Mucosa of stomach (tissue), 1 donor: ENCODE data around the gene NSMCE4A.
A peak's percentile ranks its signal among the peaks of the same experiment; 100 is the strongest.
"Not testable (repeated sequence)": the region's sequence is repeated elsewhere in the genome, so short reads cannot be mapped to it uniquely, and the experiment has no call there.

Source experiments
- H3K27me3 ChIP-seq: one replicate; pipeline ENCODE4 v1.7.0; 2013; ENCODE audit warnings: mild to moderate bottlenecking, low read length; ENCODE audit not compliant: control insufficient read depth, insufficient read depth
- H3K36me3 ChIP-seq: one replicate; pipeline ENCODE4 v1.7.0; 2013; ENCODE audit warnings: low read length; ENCODE audit not compliant: control insufficient read depth, insufficient read depth
- H3K4me1 ChIP-seq: one replicate; pipeline ENCODE4 v1.7.0; 2013; ENCODE audit warnings: mild to moderate bottlenecking, low read length; ENCODE audit not compliant: control insufficient read depth, insufficient read depth
- H3K4me3 ChIP-seq: one replicate; pipeline ENCODE4 v1.7.0; 2013; ENCODE audit warnings: low read length
- H3K9ac ChIP-seq: one replicate; pipeline ENCODE4 v1.7.0; 2013; ENCODE audit warnings: mild to moderate bottlenecking, low read length, moderate library complexity
- H3K9me3 ChIP-seq: one replicate; pipeline ENCODE4 v1.7.0; 2013; ENCODE audit warnings: mild to moderate bottlenecking, low read length, moderate library complexity; ENCODE audit not compliant: control insufficient read depth
- donor health status: Pancreatic carcinoma.

The NSMCE4A gene

GRCh38 chr10:121974535-121975294, at the start of gene NSMCE4A:
Gene NSMCE4A, minus strand, starts transcription at chr10:121975217. Its CDS starts 52 bp downstream, at chr10:121975165.
- Histone ChIP-seq H3K4me1 (peaks cover 5% of the 10 kb centered on the region), H3K9me3 (no peaks in the 10 kb centered on the region), H3K9ac (peak within 1 kb of the TSS; percentile 99), H3K4me3 (peak within 1 kb of the TSS; percentile 89), H3K36me3 (no peaks in the 10 kb centered on the region), H3K27me3 (no peaks in the 10 kb centered on the region)

GRCh38 chr10:122023257-122023656, 48.2 kb upstream of the NSMCE4A start:
- not testable (repeated sequence) for H3K9me3 ChIP-seq, H3K9ac ChIP-seq, H3K27me3 ChIP-seq, H3K4me3 ChIP-seq, H3K36me3 ChIP-seq
- peaks cover 24% of the 10 kb centered on the region for H3K4me1 ChIP-seq

- H3K27me3 ChIP-seq: no peaks in the 10 kb centered on the region
- H3K9me3 ChIP-seq: no peaks in the 10 kb centered on the region
- no peak overlapping the region for H3K4me3 ChIP-seq
- H3K36me3 ChIP-seq: no peaks in the 10 kb centered on the region
- no peak overlapping the region for H3K9ac ChIP-seq
- H3K4me1 ChIP-seq: peaks cover 24% of the 10 kb centered on the region
These were observed 47.3 kb upstream of the NSMCE4A start for GRCh38 chr10:122022276-122022675.

- no peak overlapping the region for H3K4me3 ChIP-seq
- H3K9me3 ChIP-seq: no peaks in the 10 kb centered on the region
- H3K36me3 ChIP-seq: no peaks in the 10 kb centered on the region
- peak overlapping the region; percentile 6 for H3K9ac ChIP-seq
- H3K4me1 ChIP-seq: peaks cover 24% of the 10 kb centered on the region
- H3K27me3 ChIP-seq: no peaks in the 10 kb centered on the region
These were observed 46.8 kb upstream of the NSMCE4A start for GRCh38 chr10:122021828-122022227.

- Histone ChIP-seq H3K4me1 (peaks cover 24% of the 10 kb centered on the region), H3K9ac (peak overlapping the region; percentile 6), H3K36me3 (no peaks in the 10 kb centered on the region), H3K4me3 (no peak overlapping the region), H3K27me3 (no peaks in the 10 kb centered on the region), H3K9me3 (no peaks in the 10 kb centered on the region)
These were observed 46.4 kb upstream of the NSMCE4A start for GRCh38 chr10:122021379-122021778.

- peaks cover 26% of the 10 kb centered on the region for H3K4me1 ChIP-seq
- H3K9me3 ChIP-seq: no peaks in the 10 kb centered on the region
- no peaks in the 10 kb centered on the region for H3K27me3 ChIP-seq
- H3K9ac ChIP-seq: peak overlapping the region; percentile 95
- no peaks in the 10 kb centered on the region for H3K36me3 ChIP-seq
- H3K4me3 ChIP-seq: peak overlapping the region; percentile 3
These were observed 45.2 kb upstream of the NSMCE4A start for GRCh38 chr10:122020226-122020625.

- H3K36me3 ChIP-seq: no peaks in the 10 kb centered on the region
- no peaks in the 10 kb centered on the region for H3K27me3 ChIP-seq
- peak overlapping the region; percentile 95 for H3K9ac ChIP-seq
- H3K4me3 ChIP-seq: peak overlapping the region; percentile 3
- peaks cover 33% of the 10 kb centered on the region for H3K4me1 ChIP-seq
- no peaks in the 10 kb centered on the region for H3K9me3 ChIP-seq
These were observed 44.5 kb upstream of the NSMCE4A start for GRCh38 chr10:122019414-122019975.

- Histone ChIP-seq H3K9me3 (no peaks in the 10 kb centered on the region), H3K27me3 (no peaks in the 10 kb centered on the region), H3K4me3 (peak overlapping the region; percentile 64), H3K36me3 (no peaks in the 10 kb centered on the region), H3K9ac (peak overlapping the region; percentile 95), H3K4me1 (peaks cover 35% of the 10 kb centered on the region)
These were observed 44.0 kb upstream of the NSMCE4A start for GRCh38 chr10:122018951-122019413.

GRCh38 chr10:122018491-122018890, 43.5 kb upstream of the NSMCE4A start:
- Histone ChIP-seq H3K27me3 (no peaks in the 10 kb centered on the region), H3K36me3 (no peaks in the 10 kb centered on the region), H3K4me1 (peaks cover 38% of the 10 kb centered on the region), H3K4me3 (peak overlapping the region; percentile 64), H3K9ac (peak overlapping the region; percentile 95), H3K9me3 (no peaks in the 10 kb centered on the region)

GRCh38 chr10:122017926-122018325, 42.9 kb upstream of the NSMCE4A start:
- Histone ChIP-seq H3K4me1 (peaks cover 44% of the 10 kb centered on the region), H3K9ac (peak overlapping the region; percentile 95)
- not testable (repeated sequence) for H3K9me3 ChIP-seq, H3K27me3 ChIP-seq, H3K4me3 ChIP-seq, H3K36me3 ChIP-seq

GRCh38 chr10:122014652-122015248, 39.7 kb upstream of the NSMCE4A start:
- peaks cover 31% of the 10 kb centered on the region for H3K4me1 ChIP-seq

GRCh38 chr10:122013311-122013780, 38.3 kb upstream of the NSMCE4A start:
- Histone ChIP-seq H3K4me3 (no peak overlapping the region), H3K4me1 (peaks cover 25% of the 10 kb centered on the region), H3K27me3 (no peaks in the 10 kb centered on the region), H3K9ac (peak overlapping the region; percentile 20), H3K9me3 (no peaks in the 10 kb centered on the region), H3K36me3 (no peaks in the 10 kb centered on the region)

More at GRCh38 chr10:122014652-122015248, 39.7 kb upstream of the NSMCE4A start:
- no peaks in the 10 kb centered on the region for H3K36me3 ChIP-seq
- H3K27me3 ChIP-seq: no peaks in the 10 kb centered on the region
- H3K9ac ChIP-seq: no peak overlapping the region
- H3K4me3 ChIP-seq: no peak overlapping the region
- H3K9me3 ChIP-seq: no peaks in the 10 kb centered on the region
